OCI-LY1 (cell line): ENCODE results near the gene LHX6.

ENCODE experiments used
- EZH2 ChIP-seq: fragments of 200-600 bp; sonication (generic), shearing (Covaris generic); IDR thresholded peaks from 2 replicates; pipeline ENCODE4 v1.8.0; 2017; ENCODE audit warnings: borderline replicate concordance, mixed run types, mild to moderate bottlenecking, antibody characterized with exemption, low read length, moderate library complexity, mixed read lengths
- TF ChIP-seq, protein P1 (sequence below): fragments of 200-600 bp; sonication (generic), shearing (Covaris generic); IDR thresholded peaks from 2 replicates; pipeline ENCODE4 v1.5.1; 2017; ENCODE audit warnings: mild to moderate bottlenecking, antibody characterized with exemption, low read length, moderate library complexity, mixed read lengths

- TF ChIP-seq, protein P1, sequence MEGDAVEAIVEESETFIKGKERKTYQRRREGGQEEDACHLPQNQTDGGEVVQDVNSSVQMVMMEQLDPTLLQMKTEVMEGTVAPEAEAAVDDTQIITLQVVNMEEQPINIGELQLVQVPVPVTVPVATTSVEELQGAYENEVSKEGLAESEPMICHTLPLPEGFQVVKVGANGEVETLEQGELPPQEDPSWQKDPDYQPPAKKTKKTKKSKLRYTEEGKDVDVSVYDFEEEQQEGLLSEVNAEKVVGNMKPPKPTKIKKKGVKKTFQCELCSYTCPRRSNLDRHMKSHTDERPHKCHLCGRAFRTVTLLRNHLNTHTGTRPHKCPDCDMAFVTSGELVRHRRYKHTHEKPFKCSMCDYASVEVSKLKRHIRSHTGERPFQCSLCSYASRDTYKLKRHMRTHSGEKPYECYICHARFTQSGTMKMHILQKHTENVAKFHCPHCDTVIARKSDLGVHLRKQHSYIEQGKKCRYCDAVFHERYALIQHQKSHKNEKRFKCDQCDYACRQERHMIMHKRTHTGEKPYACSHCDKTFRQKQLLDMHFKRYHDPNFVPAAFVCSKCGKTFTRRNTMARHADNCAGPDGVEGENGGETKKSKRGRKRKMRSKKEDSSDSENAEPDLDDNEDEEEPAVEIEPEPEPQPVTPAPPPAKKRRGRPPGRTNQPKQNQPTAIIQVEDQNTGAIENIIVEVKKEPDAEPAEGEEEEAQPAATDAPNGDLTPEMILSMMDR = no peak
- no peak for TF ChIP-seq EZH2
Measured at GRCh38 chr9:122180633-122181032, 48.1 kb downstream of the LHX6 start.
